Neuronal stem cell (in vitro differentiated cells): ENCODE measurements around the gene RTTN.

Experiments
- DNase-seq: peaks from one replicate; pipeline ENCODE4 v3.0.0-alpha.2; 2013; ENCODE audit warnings: low spot score
- H2AFZ ChIP-seq: one replicate; pipeline ENCODE4 v1.6.1; 2013; ENCODE audit warnings: mild to moderate bottlenecking, low read length, inconsistent platforms
- H2AK5ac ChIP-seq: 2 replicates; pipeline ENCODE4 v1.6.1; 2013; ENCODE audit warnings: low read depth, mild to moderate bottlenecking, inconsistent platforms, low read length, moderate library complexity, mixed read lengths
- H2BK120ac ChIP-seq: 2 replicates; pipeline ENCODE4 v1.6.1; 2013; ENCODE audit warnings: low read depth, mild to moderate bottlenecking, inconsistent platforms, low read length, moderate library complexity, mixed read lengths
- H2BK12ac ChIP-seq: one replicate; pipeline ENCODE4 v1.6.1; 2013; ENCODE audit warnings: low read length, inconsistent platforms
- H2BK15ac ChIP-seq: 2 replicates; pipeline ENCODE4 v1.6.1; 2013; ENCODE audit warnings: mild to moderate bottlenecking, low read length, inconsistent platforms, mixed read lengths
- H2BK5ac ChIP-seq: one replicate; pipeline ENCODE4 v1.6.1; 2013; ENCODE audit warnings: inconsistent platforms, mild to moderate bottlenecking, low read length, moderate library complexity
- H3K14ac ChIP-seq: one replicate; pipeline ENCODE4 v1.6.1; 2013; ENCODE audit warnings: low read length, inconsistent platforms
- H3K18ac ChIP-seq: 2 replicates; pipeline ENCODE4 v1.6.1; 2013; ENCODE audit warnings: low read length, inconsistent platforms
- H3K23ac ChIP-seq: 2 replicates; pipeline ENCODE4 v1.6.1; 2013; ENCODE audit warnings: low read depth, mild to moderate bottlenecking, mixed read lengths, low read length, inconsistent platforms; ENCODE audit not compliant: poor library complexity
- H3K27ac ChIP-seq: replicated peaks from 3 replicates; pipeline ENCODE4 v1.5.1; 2013; ENCODE audit warnings: low read length, inconsistent platforms
- H3K27me3 ChIP-seq, 3 experiments: 2 replicates each; pipeline ENCODE4 v1.6.1; 2013; ENCODE audit warnings: low read length in 3 of 3, mild to moderate bottlenecking in 2 of 3, inconsistent platforms in 1 of 3, low read depth in 1 of 3, mixed read lengths in 1 of 3, moderate library complexity in 1 of 3; ENCODE audit not compliant: control insufficient read depth in 3 of 3, insufficient read depth in 3 of 3
- H3K36me3 ChIP-seq, 2 donors: replicated peaks in 1 of 2; 2 replicates each; pipeline ENCODE4 v1.6.1; 2013; ENCODE audit warnings: low read length in 2 of 2; ENCODE audit not compliant: control insufficient read depth in 2 of 2, insufficient read depth in 2 of 2
- H3K4ac ChIP-seq: 2 replicates; pipeline ENCODE4 v1.6.1; 2013; ENCODE audit warnings: inconsistent platforms, mild to moderate bottlenecking, low read length, moderate library complexity
- H3K4me1 ChIP-seq, 2 donors: 1 replicate in 1 of 2; 2 replicates in 1 of 2; pipeline ENCODE4 v1.6.1; 2013; ENCODE audit warnings: low read length in 2 of 2, low read depth in 1 of 2; ENCODE audit not compliant: control insufficient read depth in 2 of 2, insufficient read depth in 1 of 2
- H3K4me2 ChIP-seq: one replicate; pipeline ENCODE4 v1.6.1; 2013; ENCODE audit warnings: mild to moderate bottlenecking, low read length, inconsistent platforms; ENCODE audit not compliant: insufficient read depth, poor library complexity, severe bottlenecking
- H3K4me3 ChIP-seq, 2 donors: 2 replicates each; pipeline ENCODE4 v1.5.1; 2013; ENCODE audit warnings: low read length in 2 of 2, mild to moderate bottlenecking in 2 of 2, inconsistent platforms in 1 of 2, moderate library complexity in 1 of 2
- H3K79me1 ChIP-seq: one replicate; pipeline ENCODE4 v1.6.1; 2013; ENCODE audit warnings: low read depth, mild to moderate bottlenecking, inconsistent platforms, low read length, moderate library complexity
- H3K9ac ChIP-seq: one replicate; pipeline ENCODE4 v1.6.1; 2013; ENCODE audit warnings: mild to moderate bottlenecking, low read depth, low read length, inconsistent platforms; ENCODE audit not compliant: poor library complexity
- H3K9me3 ChIP-seq, 2 donors: replicated peaks in 1 of 2; 2 replicates each; pipeline versions ENCODE3 to v1.6.1; 2013; ENCODE audit warnings: low read length in 2 of 2, mild to moderate bottlenecking in 2 of 2, inconsistent platforms in 1 of 2, low read depth in 1 of 2, mixed read lengths in 1 of 2, moderate library complexity in 1 of 2; ENCODE audit not compliant: control insufficient read depth in 2 of 2, insufficient read depth in 1 of 2
- H4K8ac ChIP-seq: one replicate; pipeline ENCODE4 v1.6.1; 2013; ENCODE audit warnings: low read depth, mild to moderate bottlenecking, inconsistent platforms, low read length, moderate library complexity
- H4K91ac ChIP-seq: one replicate; pipeline ENCODE4 v1.6.1; 2013; ENCODE audit warnings: low read length, low read depth, mild to moderate bottlenecking, inconsistent platforms; ENCODE audit not compliant: poor library complexity
- WGBS, 2 donors: extraction: QIAGEN DNeasy Blood & Tissue Kit; methylation state at CpG; one replicate each; pipeline ENCODE4 v1.1.7; 2013; ENCODE audit warnings: missing lambda C conversion rate in 2 of 2, mixed read lengths in 1 of 2; ENCODE audit not compliant: insufficient read length in 2 of 2, insufficient replicate concordance in 1 of 2; ENCODE audit errors: extremely low coverage in 2 of 2; 5-methylcytosine and 5-hydroxymethylcytosine counted together

RTTN gene

DNA sequence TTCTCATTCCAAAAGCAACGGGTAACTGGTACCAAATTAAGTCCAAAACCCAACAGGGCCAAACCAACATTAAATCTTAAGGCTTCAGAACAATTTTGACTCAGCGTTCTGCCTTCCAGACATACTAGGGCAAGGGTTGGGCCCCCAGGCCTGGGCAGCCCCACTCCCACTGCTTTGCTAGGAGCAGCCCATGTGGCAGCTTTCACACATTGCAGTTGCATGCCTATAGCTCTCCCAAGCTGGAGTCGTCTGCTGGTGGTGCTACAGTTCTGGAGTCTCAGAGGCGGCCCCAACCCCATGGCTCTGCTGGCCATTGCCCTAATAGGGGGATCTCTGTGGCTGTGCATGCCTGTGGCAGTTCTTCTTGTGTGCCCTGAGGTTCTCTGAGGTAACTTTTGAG lies 220.2 kb downstream of the RTTN start:
- peak overlapping the region; percentile 9 for H4K8ac ChIP-seq
- H2AK5ac ChIP-seq, result no peak overlapping the region
- H3K4me1 ChIP-seq, result peaks cover 0 to 3% of the 10 kb centered on the region in 2 donors
- no peak overlapping the region for H3K4me2 ChIP-seq
- H2BK5ac ChIP-seq, result no peak overlapping the region
- H3K27me3 ChIP-seq, result no peaks in the 10 kb centered on the region
- no peaks in the 10 kb centered on the region for H3K79me1 ChIP-seq
- H4K91ac ChIP-seq, result no peak overlapping the region
- no peak for DNase-seq
- no peak overlapping the region for H2BK15ac ChIP-seq
- H2BK12ac ChIP-seq, result no peak overlapping the region
- H3K36me3 ChIP-seq, result no peaks in the 10 kb centered on the region
- H2BK120ac ChIP-seq, result no peak overlapping the region
- H2AFZ ChIP-seq, result no peak overlapping the region
- no peak overlapping the region for H3K4me3 ChIP-seq
- no peak overlapping the region for H3K4ac ChIP-seq
- no peak overlapping the region for H3K27ac ChIP-seq
- peaks cover 0 to 14% of the 10 kb centered on the region in 2 donors for H3K9me3 ChIP-seq
- H3K14ac ChIP-seq, result peak overlapping the region; percentile 28
- H3K18ac ChIP-seq, result peak overlapping the region; percentile 72
- no CpG with 5 or more reads among the region's 4 CpGs for WGBS, 2 donors
- H3K23ac ChIP-seq, result no peak overlapping the region
- no peak overlapping the region for H3K9ac ChIP-seq

DNA sequence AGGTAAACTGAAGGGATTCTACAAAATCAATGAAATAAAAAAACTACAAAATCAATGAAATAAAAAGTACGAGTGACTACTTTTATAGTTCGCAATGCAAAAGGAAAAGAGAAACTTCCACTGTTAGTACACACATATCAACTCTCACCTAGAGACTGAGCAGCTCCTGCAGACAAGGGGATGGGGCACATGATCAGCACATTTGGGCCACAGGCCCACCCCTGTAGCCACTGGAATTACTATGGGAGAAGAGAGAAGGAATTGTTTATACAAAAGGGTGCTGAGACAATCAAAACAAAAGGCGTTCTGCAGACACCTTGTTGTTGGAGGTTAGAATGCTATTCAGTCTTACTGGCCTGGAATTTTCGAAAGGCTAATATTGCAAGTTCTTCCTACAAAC lies 223.1 kb downstream of the RTTN start:
- H3K27ac ChIP-seq, result no peak overlapping the region
- no peaks in the 10 kb centered on the region for H3K36me3 ChIP-seq
- no peak overlapping the region for H3K14ac ChIP-seq
- H3K27me3 ChIP-seq, result no peaks in the 10 kb centered on the region
- no peaks in the 10 kb centered on the region for H3K79me1 ChIP-seq
- H3K9ac ChIP-seq, result no peak overlapping the region
- no peak for DNase-seq
- H4K91ac ChIP-seq, result no peak overlapping the region
- peaks cover 0 to 10% of the 10 kb centered on the region in 2 donors for H3K9me3 ChIP-seq
- no peak overlapping the region for H2BK15ac ChIP-seq
- H3K23ac ChIP-seq, result no peak overlapping the region
- no peak overlapping the region for H3K18ac ChIP-seq
- no peak overlapping the region for H2BK12ac ChIP-seq
- H2AK5ac ChIP-seq, result no peak overlapping the region
- H3K4me1 ChIP-seq, result peaks cover 0 to 3% of the 10 kb centered on the region in 2 donors
- no peak overlapping the region for H3K4ac ChIP-seq
- no peak overlapping the region for H2BK120ac ChIP-seq
- H2BK5ac ChIP-seq, result no peak overlapping the region
- no peak overlapping the region for H3K4me2 ChIP-seq
- no CpG with 5 or more reads among the region's 4 CpGs for WGBS, 2 donors
- H3K4me3 ChIP-seq, result no peak overlapping the region
- H4K8ac ChIP-seq, result no peak overlapping the region
- H2AFZ ChIP-seq, result no peak overlapping the region

DNA sequence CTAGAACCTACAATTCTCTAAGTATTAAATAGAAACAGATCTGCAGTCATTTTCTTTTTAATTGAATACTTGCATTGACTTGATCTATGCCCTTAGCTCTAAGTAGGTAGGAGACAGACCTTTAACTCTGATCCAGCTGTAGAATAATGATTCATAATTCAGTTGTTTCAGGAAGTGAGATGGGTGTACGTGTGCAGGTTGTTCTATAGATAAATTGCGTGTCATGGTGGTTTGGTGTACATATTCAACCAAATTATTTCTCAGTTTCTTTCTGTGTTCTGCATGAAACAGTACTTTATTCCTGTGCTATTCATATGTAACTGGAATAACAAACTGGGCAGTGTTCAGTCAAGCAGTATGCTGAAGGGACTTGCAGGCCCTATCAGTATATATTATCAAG lies 223.5 kb downstream of the RTTN start:
- Histone ChIP-seq H4K8ac (no peak overlapping the region), H3K27ac (no peak overlapping the region), H2BK15ac (no peak overlapping the region), H2AK5ac (no peak overlapping the region), H3K79me1 (no peaks in the 10 kb centered on the region), H3K18ac (no peak overlapping the region), H3K23ac (no peak overlapping the region), H3K27me3 (no peaks in the 10 kb centered on the region), H2AFZ (no peak overlapping the region), H3K4me2 (no peak overlapping the region), H3K14ac (no peak overlapping the region), H3K36me3 (no peaks in the 10 kb centered on the region), H3K9me3 (peaks cover 0 to 7% of the 10 kb centered on the region in 2 donors), H3K9ac (no peak overlapping the region), H3K4ac (no peak overlapping the region), H3K4me3 (no peak overlapping the region), H4K91ac (no peak overlapping the region), H2BK12ac (no peak overlapping the region), H2BK120ac (no peak overlapping the region), H3K4me1 (peaks cover 0 to 3% of the 10 kb centered on the region in 2 donors), H2BK5ac (no peak overlapping the region)
- DNase-seq, result no peak
- no CpG with 5 or more reads among the region's 2 CpGs for WGBS, 2 donors

DNA sequence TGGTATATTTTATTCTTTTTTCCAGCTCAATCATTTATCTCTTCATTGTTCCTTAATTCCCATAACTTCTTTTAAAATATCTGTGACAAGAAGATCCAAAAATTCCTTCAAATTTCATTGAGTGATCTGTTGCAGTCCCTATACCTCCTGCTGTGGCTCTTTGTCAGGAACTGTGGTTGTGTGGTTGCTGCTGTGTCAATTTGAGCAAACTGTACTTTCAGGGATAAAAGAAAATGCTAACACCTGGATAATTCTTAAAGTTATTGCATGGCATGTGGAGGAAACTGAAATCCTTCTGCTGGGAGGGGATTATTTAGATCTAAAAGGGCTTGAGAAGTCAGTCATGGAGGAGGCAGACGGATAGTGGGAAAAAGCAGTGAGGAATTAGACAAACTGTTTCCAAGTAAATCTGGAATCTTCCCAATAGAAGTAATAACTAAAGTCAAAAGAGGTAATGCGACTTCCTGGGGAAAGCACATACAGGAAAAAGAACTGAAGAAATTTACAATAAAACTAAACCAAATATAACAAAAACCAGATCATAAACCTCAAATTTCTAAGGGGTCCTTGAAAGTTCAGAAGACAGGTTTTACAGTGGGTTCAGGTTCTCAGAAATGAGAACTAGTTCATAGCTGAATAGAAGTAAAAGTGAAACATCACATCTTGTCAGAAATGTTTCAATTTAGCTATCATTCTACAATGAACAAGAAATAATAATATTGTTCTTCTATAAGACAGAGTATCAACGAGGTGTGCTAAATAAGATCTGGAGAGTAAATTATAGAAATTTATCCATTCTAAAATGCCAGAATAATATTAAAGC lies 224.3 kb downstream of the RTTN start:
- no peak overlapping the region for H3K9ac ChIP-seq
- no peak overlapping the region for H3K23ac ChIP-seq
- no peak overlapping the region for H3K4me2 ChIP-seq
- no peaks in the 10 kb centered on the region for H3K27me3 ChIP-seq
- H2BK5ac ChIP-seq, result no peak overlapping the region
- no peak overlapping the region for H2BK12ac ChIP-seq
- no peaks in the 10 kb centered on the region for H3K36me3 ChIP-seq
- no peak overlapping the region for H4K91ac ChIP-seq
- H3K4me3 ChIP-seq, result no peak overlapping the region
- H4K8ac ChIP-seq, result no peak overlapping the region
- no peak overlapping the region for H2BK120ac ChIP-seq
- H3K4ac ChIP-seq, result no peak overlapping the region
- peaks cover 0 to 9% of the 10 kb centered on the region in 2 donors for H3K9me3 ChIP-seq
- no peak overlapping the region for H3K18ac ChIP-seq
- no peak for DNase-seq
- WGBS, 2 donors, result no CpG with 5 or more reads among the region's 3 CpGs
- H3K4me1 ChIP-seq, result peaks cover 0 to 3% of the 10 kb centered on the region in 2 donors
- H2AFZ ChIP-seq, result no peak overlapping the region
- no peak overlapping the region for H2BK15ac ChIP-seq
- no peak overlapping the region for H2AK5ac ChIP-seq
- H3K27ac ChIP-seq, result no peak overlapping the region
- H3K14ac ChIP-seq, result no peak overlapping the region
- no peaks in the 10 kb centered on the region for H3K79me1 ChIP-seq
